ENCODE results near the gene HOXA2. TPM values are rescaled to one million over a fixed set of nuclear protein-coding genes. Genes with fewer than 3 reads are reported as not detected.

Gene HOXA2
- polyA plus RNA-seq, 12 donors = 1.9 to 10.0 (median 3.7) TPM; not detected in 1

- DNase-seq = no peak
Observed at GRCh38 chr7:27112955-27113949, 10.8 kb upstream of the HOXA2 start.

GRCh38 chr7:27112361-27112760 lies 9.9 kb upstream of the HOXA2 start:
- no peak for DNase-seq

GRCh38 chr7:27111751-27112277 lies 9.3 kb upstream of the HOXA2 start:
- no peak for DNase-seq

- no peak for DNase-seq
Observed at GRCh38 chr7:27111042-27111750, 8.7 kb upstream of the HOXA2 start.

- no peak for DNase-seq
Observed at GRCh38 chr7:27110186-27111031, 7.9 kb upstream of the HOXA2 start.

GRCh38 chr7:27109466-27110185 lies 7.1 kb upstream of the HOXA2 start:
- no peak for DNase-seq

- no peak for DNase-seq
Observed at GRCh38 chr7:27108390-27109127, 6.1 kb upstream of the HOXA2 start.

GRCh38 chr7:27107391-27108381 lies 5.2 kb upstream of the HOXA2 start:
- DNase-seq = no peak

GRCh38 chr7:27106901-27107240 lies 4.4 kb upstream of the HOXA2 start:
- no peak for DNase-seq

GRCh38 chr7:27106181-27106900 lies 3.9 kb upstream of the HOXA2 start:
- no peak for DNase-seq

- DNase-seq = no peak
Observed at GRCh38 chr7:27105301-27106031, 3.0 kb upstream of the HOXA2 start.

- no peak for DNase-seq
Observed at GRCh38 chr7:27104341-27105058, 2.0 kb upstream of the HOXA2 start.

- no peak for DNase-seq
Observed at GRCh38 chr7:27103489-27104226, 1.2 kb upstream of the HOXA2 start.

- DNase-seq = no peak
Observed at GRCh38 chr7:27101957-27102580, 414 bp downstream of the HOXA2 start.

- DNase-seq = peak; percentile 43
Observed at GRCh38 chr7:27101171-27101956, 1.1 kb downstream of the HOXA2 start.
